Adrenal gland (tissue), 5 donors: ENCODE results near the gene THSD7B.

Experiments
- POLR2A ChIP-seq, 2 donors: fragments of 450-650 bp; IDR thresholded peaks; one replicate each; pipeline ENCODE4 v1.6.1; 2017; ENCODE audit warnings: antibody characterized with exemption in 2 of 2, mild to moderate bottlenecking in 2 of 2, moderate library complexity in 1 of 2
- TF ChIP-seq, protein P1 (sequence below), 6 experiments: fragments of 450-650 bp in 4 of 6; fragments of 200-600 bp in 2 of 6; sonication (generic) in 1 of 6; IDR thresholded peaks; 1 replicate in 5 of 6; 2 replicates in 1 of 6; pipeline versions ENCODE4 v1.5.1 to v1.8.0; 2016 to 2021; ENCODE audit warnings: antibody characterized with exemption in 6 of 6, mild to moderate bottlenecking in 2 of 6, moderate library complexity in 1 of 6
- donor health status: DM: no; HTN: no; CAD: no.

DNA sequence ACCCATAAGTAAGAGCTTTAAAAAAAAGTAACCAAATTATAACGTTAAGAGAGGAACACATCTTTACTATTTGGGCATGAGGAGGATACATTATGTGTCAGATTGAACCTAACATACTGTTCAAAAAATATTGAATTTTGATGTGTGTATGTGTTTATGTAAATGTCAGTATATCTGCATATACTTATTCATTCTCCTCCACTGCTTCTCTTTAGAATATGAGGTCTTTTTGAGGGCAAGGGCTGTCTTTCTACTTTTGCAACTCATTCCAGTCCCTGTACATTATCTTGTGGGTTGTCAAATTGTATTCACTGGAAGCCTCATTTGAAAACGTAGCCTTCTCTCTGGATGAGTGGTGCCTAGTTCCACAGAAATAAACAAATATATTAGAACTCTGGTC lies 689.5 kb downstream of the THSD7B start:
- TF ChIP-seq, protein P1, sequence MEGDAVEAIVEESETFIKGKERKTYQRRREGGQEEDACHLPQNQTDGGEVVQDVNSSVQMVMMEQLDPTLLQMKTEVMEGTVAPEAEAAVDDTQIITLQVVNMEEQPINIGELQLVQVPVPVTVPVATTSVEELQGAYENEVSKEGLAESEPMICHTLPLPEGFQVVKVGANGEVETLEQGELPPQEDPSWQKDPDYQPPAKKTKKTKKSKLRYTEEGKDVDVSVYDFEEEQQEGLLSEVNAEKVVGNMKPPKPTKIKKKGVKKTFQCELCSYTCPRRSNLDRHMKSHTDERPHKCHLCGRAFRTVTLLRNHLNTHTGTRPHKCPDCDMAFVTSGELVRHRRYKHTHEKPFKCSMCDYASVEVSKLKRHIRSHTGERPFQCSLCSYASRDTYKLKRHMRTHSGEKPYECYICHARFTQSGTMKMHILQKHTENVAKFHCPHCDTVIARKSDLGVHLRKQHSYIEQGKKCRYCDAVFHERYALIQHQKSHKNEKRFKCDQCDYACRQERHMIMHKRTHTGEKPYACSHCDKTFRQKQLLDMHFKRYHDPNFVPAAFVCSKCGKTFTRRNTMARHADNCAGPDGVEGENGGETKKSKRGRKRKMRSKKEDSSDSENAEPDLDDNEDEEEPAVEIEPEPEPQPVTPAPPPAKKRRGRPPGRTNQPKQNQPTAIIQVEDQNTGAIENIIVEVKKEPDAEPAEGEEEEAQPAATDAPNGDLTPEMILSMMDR (IDR thresholded peaks at IDR 0.05): no peak
- no peak for TF ChIP-seq POLR2A (IDR thresholded peaks at IDR 0.05)
